ENCODE data around the gene RRAS2. TPM values are rescaled to one million over a fixed set of nuclear protein-coding genes. Genes with fewer than 3 reads are reported as not detected.

Gene RRAS2
- total and polyA plus RNA-seq, 10 of the 15 experiments (the other 5 are each of a cell fraction or from before 2014, with no cell fraction given): 26.9 to 72.4 (median 45.4) TPM

- WGBS (ENCODE audit: insufficient coverage, insufficient replicate concordance, low lambda C conversion rate, missing lambda C conversion rate): 23% methylated on average over 5 of the region's 5 CpGs
- H3K4me2 ChIP-seq (ENCODE audit: control insufficient read depth, insufficient read depth): no peak overlapping the region
- CTCF ChIA-PET: interaction anchor here (1.0 to 1.1 kb wide), 3 partner anchors 18 to 38 kb away, joined by 3 read pairs; no protein-coding TSS in a partner anchor
- FAIRE-seq (no peak), ATAC-seq (peak; percentile 49), DNase-seq (ENCODE audit: low read depth, low spot score) (no peak)
- H3K27me3 ChIP-seq (replicated peaks in 1 of 2; ENCODE audit: control insufficient read depth in 2 of 2, insufficient read depth in 2 of 2, low read length in 1 of 2): no peaks in the 10 kb centered on the region
- no peaks in the 10 kb centered on the region; a peak in 1 of 4 replicates for H3K36me3 ChIP-seq (ENCODE audit: control insufficient read depth in 2 of 2, insufficient read depth in 2 of 2, low read length in 1 of 2)
- H3K9ac ChIP-seq (ENCODE audit: control insufficient read depth, insufficient read depth, low read length): no peak overlapping the region
- SMC1A ChIA-PET (ENCODE audit: uncharacterized antibody, unreplicated experiment): interaction anchor here (1.2 to 1.3 kb wide), 2 partner anchors 10 to 185 kb away, joined by 3 to 4 read pairs; no protein-coding TSS in a partner anchor
- H3K9me3 ChIP-seq (replicated peaks; ENCODE audit: control insufficient read depth, insufficient read depth, low read length): no peaks in the 10 kb centered on the region
- H3K4me1 ChIP-seq (ENCODE audit: control insufficient read depth, insufficient read depth, low read length): peaks cover 21% of the 10 kb centered on the region
- H3K79me2 ChIP-seq (ENCODE audit: control insufficient read depth, insufficient read depth, low read length): no peaks in the 10 kb centered on the region
- no TSS peak for BruUV-seq (replicated peaks)
- intact Hi-C loops (cut with micrococcal nuclease; ENCODE audit: unreplicated experiment) (no loop called here), in situ Hi-C loops (cut with MboI) (no loop called here)
- RAD21 ChIA-PET (ENCODE audit: unreplicated experiment): interaction anchor here (1.2 kb wide), 1 partner anchor 39 kb away, joined by 3 read pairs; no protein-coding TSS in a partner anchor
- no peak overlapping the region for H2AFZ ChIP-seq (ENCODE audit: control insufficient read depth, low read depth, low read length)
- H3K4me3 ChIP-seq: no peak overlapping the region
- H4K20me1 ChIP-seq (ENCODE audit: control insufficient read depth, insufficient read depth): no peaks in the 10 kb centered on the region
- H3K27ac ChIP-seq (ENCODE audit: control insufficient read depth, insufficient read depth): peak overlapping the region; percentile 33; the same call in 1 of the 2 replicates
- POLR2A ChIA-PET: interaction anchor here (0.7 kb wide), 1 partner anchor 113 kb away, joined by 5 read pairs; no protein-coding TSS in a partner anchor
- no peak for TF ChIP-seq GATAD2B (conservative IDR thresholded peaks at IDR 0.05; ENCODE audit: low read depth)
- no peak for TF ChIP-seq BCLAF1 (IDR thresholded peaks at IDR 0.05)
- no peak for TF ChIP-seq NFXL1 (IDR thresholded peaks at IDR 0.05; ENCODE audit: borderline replicate concordance)
- no peak for TF ChIP-seq ZBTB40 (IDR thresholded peaks at IDR 0.05; ENCODE audit: borderline replicate concordance)
- TF ChIP-seq MYC (IDR thresholded peaks at IDR 0.05; ENCODE audit: insufficient read depth, insufficient read length, insufficient replicate concordance, low read length, severe bottlenecking): no peak
- TF ChIP-seq HDAC6 (IDR thresholded peaks at IDR 0.05; ENCODE audit: unreplicated experiment): no peak
- no peak for TF ChIP-seq TARDBP (IDR thresholded peaks at IDR 0.05; ENCODE audit: borderline replicate concordance)
- TF ChIP-seq NBN (IDR thresholded peaks at IDR 0.05): no peak
- TF ChIP-seq POLR2A (IDR thresholded peaks at IDR 0.05; ENCODE audit: low read depth, low read length): no peak
- TF ChIP-seq ZNF622 (IDR thresholded peaks at IDR 0.05): no peak
- no peak for TF ChIP-seq CHD1 (IDR thresholded peaks at IDR 0.05; ENCODE audit: low read depth, low read length)
- no peak for TF ChIP-seq RB1 (IDR thresholded peaks at IDR 0.05; ENCODE audit: borderline replicate concordance)
- TF ChIP-seq ZZZ3 (IDR thresholded peaks at IDR 0.05; ENCODE audit: control insufficient read depth, insufficient read length, low read depth): no peak
- TF ChIP-seq RAD21 (IDR thresholded peaks at IDR 0.05; ENCODE audit: insufficient read depth, low read depth, low read length): no peak
- no peak for TF ChIP-seq ZSCAN29 (IDR thresholded peaks at IDR 0.05)
- TF ChIP-seq MXI1 (IDR thresholded peaks at IDR 0.05; ENCODE audit: low read depth, low read length): no peak
- no peak for TF ChIP-seq NFYB (IDR thresholded peaks at IDR 0.05; ENCODE audit: insufficient read depth, low read depth, low read length)
- TF ChIP-seq SP1 (IDR thresholded peaks at IDR 0.05; ENCODE audit: low read depth, low read length): no peak
Measured at GRCh38 chr11:14269692-14270573, 89.0 kb downstream of the RRAS2 start.
